B cell (primary cell): ENCODE results near the gene TMEM63A. TPM values are rescaled to one million over a fixed set of nuclear protein-coding genes. Genes with fewer than 3 reads are reported as not detected.

Experiments used
- ATAC-seq: fragments of 200-7000 bp; cut with Tn5 transposase; one replicate; pipeline ENCODE4 v1.10.0; 2021; ENCODE audit warnings: low read depth, mild to moderate bottlenecking, moderate number of reproducible peaks, moderate library complexity
- CTCF ChIA-PET: fragments of 350-600 bp; sonication (Branson Sonifier 250); formaldehyde crosslinking; loops from one replicate; lab custom pipeline; 2021; ENCODE audit warnings: antibody characterized with exemption, inconsistent platforms; lab: Charles Lee
- POLR2A ChIA-PET: fragments of 350-600 bp; sonication (Branson Sonifier 250); formaldehyde crosslinking; loops from one replicate; lab custom pipeline; 2021; ENCODE audit warnings: antibody characterized with exemption; lab: Charles Lee
- DNase-seq: peaks from one replicate; pipeline ENCODE4 v3.0.0; 2013
- H2AFZ ChIP-seq: 2 replicates; pipeline ENCODE4 v1.6.1; 2012; ENCODE audit warnings: mild to moderate bottlenecking, low read depth, low read length; ENCODE audit not compliant: insufficient read depth, poor library complexity, severe bottlenecking
- H3K27ac ChIP-seq, 2 donors: 1 replicate in 1 of 2; 2 replicates in 1 of 2; pipeline ENCODE4 v1.5.1; 2012 to 2013; ENCODE audit warnings: low read length in 2 of 2, mild to moderate bottlenecking in 2 of 2, moderate library complexity in 1 of 2
- H3K27me3 ChIP-seq, 4 experiments: fragments of 200-600 bp in 1 of 4; sonication (generic) in 1 of 4; replicated peaks in 1 of 4; 1 replicate in 2 of 4; 2 replicates in 2 of 4; pipeline versions ENCODE4 v1.6.1 to v1.7.0; 2013 to 2016; ENCODE audit warnings: low read length in 3 of 4, mild to moderate bottlenecking in 2 of 4, mixed read lengths in 1 of 4, moderate library complexity in 1 of 4; ENCODE audit not compliant: insufficient read depth in 4 of 4, control insufficient read depth in 3 of 4; ENCODE audit errors: control extremely low read depth in 1 of 4
- H3K36me3 ChIP-seq, 2 experiments: replicated peaks in 1 of 2; 1 replicate in 1 of 2; 2 replicates in 1 of 2; pipeline versions ENCODE4 v1.6.1 to v1.7.1; 2013; ENCODE audit warnings: low read length in 1 of 2; ENCODE audit not compliant: insufficient read depth in 2 of 2, control insufficient read depth in 1 of 2; ENCODE audit errors: control extremely low read depth in 1 of 2, extremely low read depth in 1 of 2
- H3K4me1 ChIP-seq, 2 donors: fragments of 200-600 bp in 1 of 2; sonication (generic) in 1 of 2; 1 replicate in 1 of 2; 2 replicates in 1 of 2; pipeline versions ENCODE4 v1.5.1 to v1.6.1; 2013 to 2017; ENCODE audit warnings: low read length in 2 of 2; ENCODE audit not compliant: control insufficient read depth in 2 of 2, insufficient read depth in 2 of 2
- H3K4me2 ChIP-seq: replicated peaks from 2 replicates; pipeline ENCODE3; 2012; ENCODE audit warnings: mild to moderate bottlenecking, low read depth, low read length; ENCODE audit not compliant: poor library complexity, severe bottlenecking
- H3K4me3 ChIP-seq, 5 experiments: fragments of 200-600 bp in 1 of 5; sonication (generic) in 1 of 5; 1 replicate in 3 of 5; 2 replicates in 2 of 5; pipeline versions ENCODE4 v1.5.1 to v1.7.0; 2011 to 2016; ENCODE audit warnings: low read length in 4 of 5, mild to moderate bottlenecking in 4 of 5, low read depth in 2 of 5, control low read depth in 1 of 5, moderate library complexity in 1 of 5; ENCODE audit not compliant: insufficient read depth in 1 of 5; ENCODE audit errors: control extremely low read depth in 1 of 5, extremely low read depth in 1 of 5
- H3K79me2 ChIP-seq: fragments of 200-600 bp; sonication (generic); one replicate; pipeline ENCODE4 v1.6.0; 2016; ENCODE audit warnings: low read length; ENCODE audit not compliant: control insufficient read depth, insufficient read depth
- H3K9ac ChIP-seq: fragments of 200-600 bp; sonication (generic); 2 replicates; pipeline ENCODE4 v1.6.1; 2017; ENCODE audit warnings: mild to moderate bottlenecking, low read length, moderate library complexity
- H3K9me3 ChIP-seq, 3 donors: one replicate each; pipeline versions ENCODE4 v1.6.1 to v1.7.1; 2013; ENCODE audit warnings: low read length in 2 of 3; ENCODE audit not compliant: control insufficient read depth in 2 of 3, insufficient read depth in 1 of 3; ENCODE audit errors: control extremely low read depth in 1 of 3
- H4K20me1 ChIP-seq: 2 replicates; pipeline ENCODE4 v1.6.0; 2012; ENCODE audit warnings: mild to moderate bottlenecking, low read length; ENCODE audit not compliant: insufficient read depth, control insufficient read depth, poor library complexity, severe bottlenecking
- H3K27ac Mint-ChIP-seq: one replicate; pipeline ENCODE4 v1.8.0; 2021; ENCODE audit warnings: mixed read lengths
- H3K27me3 Mint-ChIP-seq: one replicate; pipeline ENCODE4 v1.8.0; 2021; ENCODE audit warnings: mixed read lengths
- H3K4me1 Mint-ChIP-seq: one replicate; pipeline ENCODE4 v1.8.0; 2021; ENCODE audit warnings: mixed read lengths
- H3K4me3 Mint-ChIP-seq: one replicate; pipeline ENCODE4 v1.8.0; 2021; ENCODE audit warnings: mixed read lengths
- H3K9me3 Mint-ChIP-seq: one replicate; pipeline ENCODE4 v1.8.0; 2022; ENCODE audit warnings: mixed read lengths; ENCODE audit not compliant: insufficient read depth
- EZH2 ChIP-seq: IDR thresholded peaks from 2 replicates; pipeline ENCODE4 v1.6.1; 2012; ENCODE audit warnings: borderline replicate concordance, low read depth, mild to moderate bottlenecking, moderate library complexity, low read length; ENCODE audit not compliant: insufficient read depth, poor library complexity, severe bottlenecking
- WGBS: methylation state at CpG from one replicate; pipeline ENCODE4 v1.1.5; 2013; ENCODE audit warnings: missing lambda C conversion rate; ENCODE audit not compliant: insufficient coverage; 5-methylcytosine and 5-hydroxymethylcytosine counted together
- intact Hi-C: fragments of 100-400 bp; cut with micrococcal nuclease; formaldehyde crosslinking; loops from one replicate; pipeline ENCODE4 v1.10.0; 2022
- polyA plus RNA-seq: library from polyadenylated mRNA; depleted of rRNA; stranded (reverse); fragments of >200 nt; gene quantifications from 2 replicates; pipeline ENCODE4 v1.2.3, GENCODE V29; 2012
- total RNA-seq, 2 donors: library from RNA; stranded (reverse); fragments of 120-200 nt in 1 of 2; gene quantifications; 1 replicate in 1 of 2; 2 replicates in 1 of 2; pipeline versions ENCODE4 v1.2.3 to v1.2.4, GENCODE V29; 2013 to 2022
- TF ChIP-seq, protein P1 (sequence below): fragments of 200-600 bp; IDR thresholded peaks from one replicate; pipeline ENCODE4 v1.8.0; 2022; ENCODE audit warnings: antibody characterized with exemption, mild to moderate bottlenecking

Gene TMEM63A
- total and polyA plus RNA-seq, 2 donors (not counting 1 experiment from before 2014, with no cell fraction given), result 209 to 238 TPM

DNA sequence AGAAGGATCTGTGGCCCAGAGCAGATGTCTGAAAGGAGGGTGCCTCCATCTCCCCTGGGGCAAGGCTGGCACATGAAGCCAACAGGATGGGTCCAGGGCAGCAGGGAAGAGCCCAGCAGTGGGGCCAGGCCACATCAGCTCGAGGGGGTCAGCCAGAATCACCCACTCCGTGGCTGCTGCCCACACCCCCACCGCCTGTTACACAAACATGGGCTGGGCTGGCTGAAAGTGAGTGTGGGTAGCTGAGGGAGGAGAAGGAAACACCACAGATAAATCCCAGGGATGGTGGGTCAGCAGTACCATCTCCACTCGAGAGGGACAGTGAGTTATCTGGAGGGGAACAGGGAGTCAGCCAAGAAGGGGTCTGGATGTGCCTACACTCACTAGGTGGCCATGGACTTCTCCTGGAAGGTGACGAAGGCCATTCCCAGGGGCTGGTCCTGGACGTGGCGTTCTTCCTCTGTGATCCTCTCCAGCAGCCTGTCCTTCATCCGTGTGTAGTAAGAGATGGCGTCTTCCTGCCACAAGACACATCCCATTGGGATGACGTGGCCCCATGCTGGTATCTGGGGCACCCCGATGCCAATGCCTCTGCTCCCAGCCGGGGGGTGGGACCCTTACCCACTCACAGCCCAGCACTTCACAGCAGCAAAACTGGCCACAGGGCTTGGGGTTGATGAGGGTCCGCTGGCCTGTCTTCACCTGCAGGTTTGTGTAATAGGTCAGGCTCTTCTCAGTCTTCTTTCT lies 20.2 kb downstream of the TMEM63A start:
- Mint-ChIP-seq H3K9me3 (no peaks in the 10 kb centered on the region), H3K27me3 (no peaks in the 10 kb centered on the region), H3K4me3 (no peak overlapping the region), H3K27ac (peak overlapping the region; percentile 41), H3K4me1 (peaks cover 11% of the 10 kb centered on the region)
- ChIA-PET POLR2A (no interaction called here), CTCF (interaction anchor here (1.1 kb wide), 1 partner anchor 50 kb away, joined by 3 read pairs; no protein-coding TSS in a partner anchor)
- Histone ChIP-seq H3K9ac (no peak overlapping the region), H4K20me1 (peaks cover 21% of the 10 kb centered on the region), H3K79me2 (no peaks in the 10 kb centered on the region), H3K27me3 (no peaks in the 10 kb centered on the region), H3K36me3 (peaks cover 6 to 86% of the 10 kb centered on the region in 2 experiments), H3K9me3 (no peaks in the 10 kb centered on the region), H3K27ac (no peak overlapping the region), H2AFZ (no peak overlapping the region), H3K4me1 (peaks cover 10 to 16% of the 10 kb centered on the region in 2 donors), H3K4me3 (no peak overlapping the region), H3K4me2 (no peak overlapping the region)
- DNase-seq (no peak), ATAC-seq (no peak)
- 98% methylated on average over 7 of the region's 13 CpGs for WGBS
- TF ChIP-seq EZH2, result no peak
- TF ChIP-seq, protein P1, sequence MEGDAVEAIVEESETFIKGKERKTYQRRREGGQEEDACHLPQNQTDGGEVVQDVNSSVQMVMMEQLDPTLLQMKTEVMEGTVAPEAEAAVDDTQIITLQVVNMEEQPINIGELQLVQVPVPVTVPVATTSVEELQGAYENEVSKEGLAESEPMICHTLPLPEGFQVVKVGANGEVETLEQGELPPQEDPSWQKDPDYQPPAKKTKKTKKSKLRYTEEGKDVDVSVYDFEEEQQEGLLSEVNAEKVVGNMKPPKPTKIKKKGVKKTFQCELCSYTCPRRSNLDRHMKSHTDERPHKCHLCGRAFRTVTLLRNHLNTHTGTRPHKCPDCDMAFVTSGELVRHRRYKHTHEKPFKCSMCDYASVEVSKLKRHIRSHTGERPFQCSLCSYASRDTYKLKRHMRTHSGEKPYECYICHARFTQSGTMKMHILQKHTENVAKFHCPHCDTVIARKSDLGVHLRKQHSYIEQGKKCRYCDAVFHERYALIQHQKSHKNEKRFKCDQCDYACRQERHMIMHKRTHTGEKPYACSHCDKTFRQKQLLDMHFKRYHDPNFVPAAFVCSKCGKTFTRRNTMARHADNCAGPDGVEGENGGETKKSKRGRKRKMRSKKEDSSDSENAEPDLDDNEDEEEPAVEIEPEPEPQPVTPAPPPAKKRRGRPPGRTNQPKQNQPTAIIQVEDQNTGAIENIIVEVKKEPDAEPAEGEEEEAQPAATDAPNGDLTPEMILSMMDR, result no peak
- intact Hi-C loops, result no loop called here

DNA sequence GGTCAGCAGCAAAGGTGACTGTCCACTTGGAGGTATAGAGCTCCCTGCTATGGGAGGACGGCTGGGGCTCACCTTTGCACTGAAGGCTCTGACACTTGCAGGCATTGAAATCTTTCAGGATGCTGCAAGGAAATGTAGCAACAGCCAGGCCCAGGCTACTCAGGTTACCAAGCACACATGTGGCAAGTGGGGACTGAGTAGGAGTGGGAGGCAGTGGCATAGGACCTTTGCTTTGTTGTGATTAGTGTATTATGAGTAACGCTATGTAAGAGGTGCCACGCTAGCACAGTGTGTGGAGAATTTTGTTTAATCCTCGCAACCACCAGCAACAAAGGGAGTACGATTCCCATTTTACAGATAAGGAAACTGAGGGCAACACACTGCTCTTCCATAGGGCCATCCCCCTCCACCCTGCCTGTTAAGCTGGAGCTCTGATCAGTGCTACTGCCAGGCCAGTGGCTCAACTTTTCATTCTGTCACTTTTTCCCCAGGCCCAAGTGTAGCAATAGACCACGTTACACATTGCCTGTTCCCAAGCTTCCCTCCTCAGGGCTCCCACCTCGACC lies 21.2 kb downstream of the TMEM63A start:
- H3K4me3 ChIP-seq, result no peak overlapping the region
- no peak overlapping the region for H3K27ac Mint-ChIP-seq
- H3K36me3 ChIP-seq, result peaks cover 8 to 83% of the 10 kb centered on the region in 2 experiments
- WGBS, result 96% methylated on average over 5 of the region's 7 CpGs
- H3K9me3 ChIP-seq, result no peaks in the 10 kb centered on the region
- H3K9ac ChIP-seq, result no peak overlapping the region
- ATAC-seq (no peak), DNase-seq (no peak)
- ChIA-PET POLR2A (interaction anchor here (0.6 kb wide), 1 partner anchor 45 kb away, joined by 12 read pairs; no protein-coding TSS in a partner anchor), CTCF (interaction anchor here (1.7 kb wide), 1 partner anchor 16 kb away, joined by 5 read pairs; no protein-coding TSS in a partner anchor)
- peaks cover 15% of the 10 kb centered on the region for H4K20me1 ChIP-seq
- H3K27ac ChIP-seq, result no peak overlapping the region
- intact Hi-C loops, result no loop called here
- H3K4me1 Mint-ChIP-seq, result peaks cover 7% of the 10 kb centered on the region
- H3K4me1 ChIP-seq, result peaks cover 5 to 10% of the 10 kb centered on the region in 2 donors
- no peaks in the 10 kb centered on the region for H3K27me3 ChIP-seq
- H3K4me3 Mint-ChIP-seq, result no peak overlapping the region
- no peak overlapping the region for H2AFZ ChIP-seq
- H3K9me3 Mint-ChIP-seq, result no peaks in the 10 kb centered on the region
- no peaks in the 10 kb centered on the region for H3K27me3 Mint-ChIP-seq
- no peak overlapping the region for H3K4me2 ChIP-seq
- TF ChIP-seq, protein P1, result no peak
- TF ChIP-seq EZH2, result no peak
- H3K79me2 ChIP-seq, result no peaks in the 10 kb centered on the region
